ENCODE results near the gene PVALEF. TPM values are rescaled to one million over a fixed set of nuclear protein-coding genes. Genes with fewer than 3 reads are reported as not detected.

Gene PVALEF
- total and polyA plus RNA-seq, 7 donors = not detected

GRCh38 chr17:81182596-81182995, 17.3 kb downstream of the PVALEF start:
- TF ChIP-seq, protein P1, sequence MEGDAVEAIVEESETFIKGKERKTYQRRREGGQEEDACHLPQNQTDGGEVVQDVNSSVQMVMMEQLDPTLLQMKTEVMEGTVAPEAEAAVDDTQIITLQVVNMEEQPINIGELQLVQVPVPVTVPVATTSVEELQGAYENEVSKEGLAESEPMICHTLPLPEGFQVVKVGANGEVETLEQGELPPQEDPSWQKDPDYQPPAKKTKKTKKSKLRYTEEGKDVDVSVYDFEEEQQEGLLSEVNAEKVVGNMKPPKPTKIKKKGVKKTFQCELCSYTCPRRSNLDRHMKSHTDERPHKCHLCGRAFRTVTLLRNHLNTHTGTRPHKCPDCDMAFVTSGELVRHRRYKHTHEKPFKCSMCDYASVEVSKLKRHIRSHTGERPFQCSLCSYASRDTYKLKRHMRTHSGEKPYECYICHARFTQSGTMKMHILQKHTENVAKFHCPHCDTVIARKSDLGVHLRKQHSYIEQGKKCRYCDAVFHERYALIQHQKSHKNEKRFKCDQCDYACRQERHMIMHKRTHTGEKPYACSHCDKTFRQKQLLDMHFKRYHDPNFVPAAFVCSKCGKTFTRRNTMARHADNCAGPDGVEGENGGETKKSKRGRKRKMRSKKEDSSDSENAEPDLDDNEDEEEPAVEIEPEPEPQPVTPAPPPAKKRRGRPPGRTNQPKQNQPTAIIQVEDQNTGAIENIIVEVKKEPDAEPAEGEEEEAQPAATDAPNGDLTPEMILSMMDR (IDR thresholded peaks at IDR 0.05) = no peak
- no peaks in the 10 kb centered on the region for H3K9me3 ChIP-seq
- no peaks in the 10 kb centered on the region for H3K36me3 ChIP-seq (ENCODE audit: insufficient read depth in 1 of 2, low read depth in 1 of 2)
- 79 to 82% (median 79%) methylated on average over 5 of the region's 5 CpGs for WGBS, 3 donors
- DNase-seq (no peak), ATAC-seq (no peak)
- peaks cover 0 to 16% (median 5%) of the 10 kb centered on the region in 3 donors for H3K27me3 ChIP-seq (ENCODE audit: insufficient read depth in 3 of 3, low read length in 2 of 3)
- intact Hi-C loops (cut with DNase I) = no loop called here
- no peak overlapping the region for H3K27ac ChIP-seq
- no peaks in the 10 kb centered on the region for H3K4me1 ChIP-seq
- H3K4me3 ChIP-seq = no peak overlapping the region

GRCh38 chr17:81183316-81183715, 18.0 kb downstream of the PVALEF start:
- DNase-seq = no peak
- ATAC-seq = no peak

GRCh38 chr17:81183807-81184206, 18.5 kb downstream of the PVALEF start:
- DNase-seq (no peak), ATAC-seq (no peak)
- intact Hi-C loops (cut with DNase I) = no loop called here
- H3K4me1 ChIP-seq = no peaks in the 10 kb centered on the region
- no peak overlapping the region for H3K4me3 ChIP-seq
- H3K27ac ChIP-seq = no peak overlapping the region
- no peaks in the 10 kb centered on the region for H3K36me3 ChIP-seq (ENCODE audit: insufficient read depth in 1 of 2, low read depth in 1 of 2)
- H3K9me3 ChIP-seq = no peaks in the 10 kb centered on the region
- TF ChIP-seq, protein P1 (IDR thresholded peaks at IDR 0.05) = no peak
- 88 to 95% (median 93%) methylated on average over 11 of the region's 11 CpGs for WGBS, 3 donors
- peaks cover 0 to 16% (median 5%) of the 10 kb centered on the region in 3 donors for H3K27me3 ChIP-seq (ENCODE audit: insufficient read depth in 3 of 3, low read length in 2 of 3)

More at GRCh38 chr17:81183316-81183715, 18.0 kb downstream of the PVALEF start:
- no peaks in the 10 kb centered on the region for H3K36me3 ChIP-seq (ENCODE audit: insufficient read depth in 1 of 2, low read depth in 1 of 2)
- intact Hi-C loops (cut with DNase I) = no loop called here
- no peaks in the 10 kb centered on the region for H3K9me3 ChIP-seq
- no peaks in the 10 kb centered on the region for H3K4me1 ChIP-seq
- whole genome bisulfite sequencing, 3 donors = 93 to 96% (median 95%) methylated on average over 9 to 10 of the region's 10 CpGs
- TF ChIP-seq, protein P1 (IDR thresholded peaks at IDR 0.05) = no peak
- H3K27me3 ChIP-seq (ENCODE audit: insufficient read depth in 3 of 3, low read length in 2 of 3) = peaks cover 0 to 16% (median 5%) of the 10 kb centered on the region in 3 donors
- no peak overlapping the region for H3K27ac ChIP-seq
- H3K4me3 ChIP-seq = no peak overlapping the region

DNA sequence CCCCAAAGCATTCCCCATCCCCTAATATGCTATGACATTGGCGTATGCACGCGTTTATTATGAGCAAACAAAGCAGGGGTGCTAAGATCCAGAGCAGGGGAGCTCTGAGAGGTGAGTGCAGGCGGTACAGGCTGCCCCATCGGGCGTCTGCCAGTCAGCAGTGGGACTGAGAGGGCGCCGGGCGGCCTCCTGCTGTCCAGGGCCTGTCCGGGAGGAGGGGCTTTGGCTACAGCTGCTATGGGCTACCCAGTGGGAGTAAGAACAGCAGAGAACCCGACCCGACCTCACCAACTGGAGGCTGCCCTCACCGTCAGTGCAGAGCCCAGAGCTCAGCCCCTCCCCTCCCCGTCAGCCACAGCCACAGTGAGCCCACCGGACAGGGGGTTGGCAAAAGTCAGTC, 19.2 kb downstream of the PVALEF start:
- TF ChIP-seq, protein P1 (IDR thresholded peaks at IDR 0.05) = no peak
- 15 to 25% (median 16%) methylated on average over 14 to 15 of the region's 15 CpGs for WGBS, 3 donors
- intact Hi-C loops (cut with DNase I) = no loop called here
- Histone ChIP-seq H3K4me1 (no peaks in the 10 kb centered on the region), H3K36me3 (ENCODE audit: insufficient read depth in 1 of 2, low read depth in 1 of 2) (peaks cover 0 to 2% of the 10 kb centered on the region in 2 donors), H3K27me3 (ENCODE audit: insufficient read depth in 3 of 3, low read length in 2 of 3) (peaks cover 0 to 16% (median 5%) of the 10 kb centered on the region in 3 donors), H3K27ac (no peak overlapping the region), H3K4me3 (no peak overlapping the region), H3K9me3 (no peaks in the 10 kb centered on the region)
- no peak for DNase-seq
- no peak for ATAC-seq

DNA sequence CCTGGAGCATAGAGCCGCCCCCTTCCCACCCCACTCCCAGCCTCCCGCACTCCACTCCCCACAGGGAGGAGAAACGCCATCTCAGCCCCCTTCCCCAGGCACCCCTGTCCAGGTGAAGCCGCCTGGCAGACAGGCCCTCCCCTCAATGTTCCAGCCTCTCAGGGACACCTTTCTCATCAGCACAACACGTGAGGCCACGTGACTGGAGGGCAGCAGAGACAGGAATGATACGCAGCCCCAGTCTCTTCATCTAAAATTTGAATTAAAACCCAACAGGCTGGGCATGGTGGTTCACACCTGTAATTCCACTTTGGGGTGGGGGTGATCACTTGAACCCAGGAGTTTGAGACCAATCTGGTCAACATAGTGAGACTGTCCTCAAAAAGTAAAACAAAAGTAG, 20.9 kb downstream of the PVALEF start:
- Histone ChIP-seq H3K27ac (no peak overlapping the region), H3K9me3 (no peaks in the 10 kb centered on the region), H3K36me3 (ENCODE audit: insufficient read depth in 1 of 2, low read depth in 1 of 2) (peaks cover 0 to 7% of the 10 kb centered on the region in 2 donors), H3K4me1 (no peaks in the 10 kb centered on the region), H3K27me3 (ENCODE audit: insufficient read depth in 3 of 3, low read length in 2 of 3) (peaks cover 0 to 13% (median 5%) of the 10 kb centered on the region in 3 donors), H3K4me3 (no peak overlapping the region)
- no peak for ATAC-seq
- intact Hi-C loops (cut with DNase I) = no loop called here
- no peak for DNase-seq
- 83 to 94% (median 88%) methylated on average over 6 to 7 of the region's 7 CpGs for WGBS, 3 donors
- TF ChIP-seq, protein P1 (IDR thresholded peaks at IDR 0.05) = no peak
